SIG-M5 (cell line): ENCODE data around the gene ANAPC13.

Experiments
- DNase-seq: peaks from one replicate; lab custom pipeline; 2025; lab: John Stamatoyannopoulos, UW

Gene ANAPC13

DNA sequence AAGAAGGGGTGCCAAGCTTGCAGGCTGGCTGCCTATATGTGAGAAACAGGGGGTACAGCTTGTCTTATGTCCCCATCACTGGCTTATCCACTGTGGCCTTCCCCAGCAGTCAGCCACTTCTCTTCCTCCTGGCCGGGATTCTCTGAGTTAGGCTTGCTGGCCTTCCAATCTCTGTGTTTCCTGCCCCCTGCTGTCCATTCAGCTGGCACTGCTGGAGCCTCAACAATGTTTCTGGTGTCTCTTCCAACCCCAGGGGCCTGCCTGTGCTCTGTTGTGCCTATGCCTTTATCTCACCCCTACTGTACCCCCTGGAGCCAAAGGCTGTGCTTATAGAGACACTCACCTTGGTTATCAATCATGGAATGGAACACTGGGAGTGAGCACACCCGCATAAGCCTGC lies 36.5 kb downstream of the ANAPC13 start:
- no peak for DNase-seq

- DNase-seq = no peak
These were observed 37.1 kb downstream of the ANAPC13 start for GRCh38 chr3:134448664-134449063.

DNA sequence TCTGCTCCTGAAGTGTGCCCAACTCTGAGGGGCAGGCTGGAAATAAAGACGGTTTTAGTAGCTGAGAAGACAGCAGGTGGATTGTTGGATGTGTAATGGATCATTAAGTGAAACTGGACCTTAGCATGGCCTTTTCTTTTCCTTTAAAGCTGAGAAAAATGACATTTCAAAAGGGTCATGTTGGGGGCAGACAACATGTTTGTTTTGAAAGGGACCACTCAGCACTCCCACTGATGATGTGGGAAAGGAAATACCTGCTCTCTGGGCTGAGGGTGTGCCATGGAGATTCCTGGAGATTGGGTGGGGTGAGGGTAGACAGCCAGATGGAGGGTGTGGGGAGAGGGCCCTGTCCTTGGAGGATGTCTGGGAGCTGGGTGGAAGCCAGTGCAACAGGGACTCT lies 38.4 kb downstream of the ANAPC13 start:
- DNase-seq = no peak

GRCh38 chr3:134446800-134447199 lies 39.0 kb downstream of the ANAPC13 start:
- DNase-seq = no peak

DNA sequence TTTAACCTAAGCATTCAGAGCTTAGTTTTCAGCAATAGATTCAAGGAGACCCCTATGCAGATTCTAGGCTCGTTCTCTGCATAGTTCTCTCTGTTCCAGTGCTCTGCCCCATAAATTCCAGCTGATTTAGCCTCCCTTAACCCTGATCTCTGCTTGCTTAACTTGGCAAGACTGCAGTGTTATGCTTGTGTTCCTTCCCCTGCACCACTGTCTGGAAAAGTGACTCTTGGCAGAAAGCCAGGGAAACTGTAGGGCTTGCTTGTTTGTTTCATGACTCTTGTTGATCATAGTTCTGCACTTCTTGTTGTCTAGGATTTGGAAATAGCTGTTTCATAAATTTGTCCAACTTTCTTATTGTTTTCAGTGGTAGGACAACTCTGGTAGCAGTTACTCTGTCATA lies 40.1 kb downstream of the ANAPC13 start:
- DNase-seq = no peak

- no peak for DNase-seq
These were observed 40.7 kb downstream of the ANAPC13 start for GRCh38 chr3:134445095-134445494.

DNA sequence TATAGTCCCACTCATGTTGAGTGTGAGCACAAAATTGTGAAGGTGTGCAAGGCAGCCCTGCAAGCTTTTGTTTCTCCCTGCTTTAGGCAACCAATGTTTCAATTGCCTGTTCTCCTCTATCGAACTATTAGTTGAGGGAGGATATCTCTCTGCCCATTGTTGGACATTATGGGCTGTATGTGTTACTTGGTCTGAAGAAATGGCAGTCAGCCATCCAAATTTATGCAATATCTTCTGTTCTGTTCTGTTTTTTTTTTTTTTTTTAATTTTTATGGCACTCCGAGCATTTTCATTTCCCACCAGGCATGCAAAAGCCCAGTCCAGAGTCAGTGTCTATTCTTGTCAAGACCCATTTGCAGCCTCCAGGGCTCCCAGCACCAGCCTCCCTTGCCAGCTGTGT lies 44.0 kb downstream of the ANAPC13 start:
- no peak for DNase-seq

- DNase-seq = no peak
These were observed 44.5 kb downstream of the ANAPC13 start for GRCh38 chr3:134441321-134441720.

DNA sequence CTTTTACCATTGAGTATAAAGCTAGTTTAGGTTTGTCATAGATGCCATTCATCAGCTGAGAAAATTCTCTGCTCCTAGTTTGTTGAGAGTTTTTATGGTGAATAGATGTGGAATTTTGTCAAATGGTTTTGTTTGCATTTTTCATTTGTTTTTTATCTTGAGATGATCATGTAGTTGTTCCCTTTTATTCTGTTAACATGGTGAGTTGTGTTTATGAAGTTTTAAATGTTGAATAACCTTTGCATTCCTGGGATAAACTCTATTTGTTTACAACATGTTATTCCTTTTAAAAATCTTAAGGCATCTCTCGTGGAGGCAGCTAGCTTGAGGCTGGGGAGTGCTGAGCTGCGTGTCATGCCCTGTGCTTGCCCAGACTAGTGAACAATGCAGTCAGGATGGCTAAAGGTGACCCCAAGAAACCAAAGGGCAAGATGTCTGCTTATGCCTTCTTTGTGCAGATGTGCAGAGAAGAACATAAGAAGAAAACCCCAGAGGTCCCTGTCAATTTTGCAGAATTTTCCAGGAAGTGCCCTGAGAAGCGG lies 48.5 kb downstream of the ANAPC13 start:
- DNase-seq = no peak

DNA sequence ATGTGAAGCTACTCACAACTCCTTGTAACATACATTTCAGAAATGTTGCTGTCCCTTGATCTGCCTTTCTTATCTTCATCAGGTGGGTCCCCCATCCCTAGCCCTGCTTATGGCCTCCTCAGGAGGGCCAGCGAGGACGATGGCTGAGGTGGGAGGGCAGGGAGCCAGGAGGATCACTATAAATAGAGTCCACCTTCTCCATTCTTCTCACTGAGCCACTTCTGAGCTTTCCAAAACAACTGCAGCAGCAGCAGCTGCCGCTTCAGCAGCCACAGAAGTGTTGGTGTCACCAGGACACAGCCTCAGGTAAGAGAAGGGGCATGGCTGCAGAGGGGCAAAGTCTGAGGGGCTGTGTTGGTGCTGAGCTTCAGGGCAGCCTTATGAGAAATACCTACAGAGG lies 53.5 kb downstream of the ANAPC13 start:
- no peak for DNase-seq

DNA sequence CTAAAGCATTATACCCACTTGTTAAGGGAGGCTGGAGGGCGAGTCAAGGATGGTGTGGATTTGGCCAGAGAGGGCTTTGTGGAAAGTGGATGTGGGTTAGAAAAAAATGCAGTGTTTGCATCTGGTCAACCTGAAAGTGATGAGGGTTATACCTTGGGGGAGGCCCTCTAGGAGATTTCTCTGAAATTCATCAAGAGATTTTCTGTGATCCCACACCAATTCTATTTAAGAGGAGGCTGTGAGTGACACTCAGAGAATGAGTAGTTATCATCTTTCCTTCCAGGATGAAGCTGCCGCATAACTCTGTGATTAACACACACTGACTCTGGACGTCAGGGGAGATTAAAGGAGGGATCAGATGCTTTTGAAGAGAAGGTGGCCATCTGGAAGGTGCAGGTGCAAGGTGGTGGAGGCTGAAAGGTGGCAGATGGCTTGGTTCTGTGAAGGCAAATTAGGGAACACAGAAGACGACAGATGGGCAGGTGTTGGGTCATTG lies 54.8 kb downstream of the ANAPC13 start:
- no peak for DNase-seq

DNA sequence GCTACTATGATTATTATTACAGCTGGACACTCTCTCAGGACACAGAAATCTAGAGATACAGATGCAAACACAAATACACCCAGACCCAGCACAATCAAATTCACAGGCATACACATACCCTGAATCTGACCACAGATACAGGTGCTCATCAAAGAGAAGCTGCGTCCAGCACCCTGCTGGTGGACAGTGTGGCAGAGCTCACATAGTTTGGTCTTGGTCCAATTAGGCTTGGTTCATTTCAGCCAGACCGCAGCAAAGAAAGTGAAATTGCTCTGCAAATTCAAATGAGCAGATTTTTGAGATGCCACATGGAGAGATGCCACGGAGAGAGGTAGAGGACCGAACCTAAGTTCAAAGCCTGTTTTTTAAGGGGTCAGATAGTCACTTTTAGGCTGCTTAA lies 55.6 kb downstream of the ANAPC13 start:
- DNase-seq = no peak

- DNase-seq = no peak
These were observed 57.4 kb downstream of the ANAPC13 start for GRCh38 chr3:134428401-134428800.
